GM12801 (cell line): Measurements from ENCODE around the gene SUGCT.

Experiments
- TF ChIP-seq, protein P1 (sequence below): IDR thresholded peaks from one replicate; pipeline ENCODE4 v1.5.1; 2011; ENCODE audit warnings: control low read depth; ENCODE audit not compliant: insufficient read length; ENCODE audit errors: extremely low read depth

The SUGCT gene

DNA sequence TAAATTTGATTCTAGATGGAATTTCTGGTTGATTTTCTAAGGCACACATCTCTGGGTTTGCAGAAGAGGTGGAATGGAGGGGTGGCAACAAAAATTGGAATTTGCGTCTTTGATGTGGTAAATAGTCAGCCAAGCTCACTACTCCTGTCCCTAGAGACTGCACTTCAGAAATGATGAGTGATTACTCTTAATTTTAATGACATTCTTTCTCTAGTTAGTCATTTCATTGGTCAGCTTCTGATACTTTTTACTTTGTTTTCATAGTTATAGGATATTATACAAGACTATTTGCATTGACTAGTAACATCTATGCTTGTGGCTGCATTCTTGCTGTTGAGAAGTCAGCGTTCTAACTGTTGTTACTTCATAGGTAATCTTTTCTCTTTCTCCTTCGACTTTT lies 658.3 kb downstream of the SUGCT start:
- TF ChIP-seq, protein P1, sequence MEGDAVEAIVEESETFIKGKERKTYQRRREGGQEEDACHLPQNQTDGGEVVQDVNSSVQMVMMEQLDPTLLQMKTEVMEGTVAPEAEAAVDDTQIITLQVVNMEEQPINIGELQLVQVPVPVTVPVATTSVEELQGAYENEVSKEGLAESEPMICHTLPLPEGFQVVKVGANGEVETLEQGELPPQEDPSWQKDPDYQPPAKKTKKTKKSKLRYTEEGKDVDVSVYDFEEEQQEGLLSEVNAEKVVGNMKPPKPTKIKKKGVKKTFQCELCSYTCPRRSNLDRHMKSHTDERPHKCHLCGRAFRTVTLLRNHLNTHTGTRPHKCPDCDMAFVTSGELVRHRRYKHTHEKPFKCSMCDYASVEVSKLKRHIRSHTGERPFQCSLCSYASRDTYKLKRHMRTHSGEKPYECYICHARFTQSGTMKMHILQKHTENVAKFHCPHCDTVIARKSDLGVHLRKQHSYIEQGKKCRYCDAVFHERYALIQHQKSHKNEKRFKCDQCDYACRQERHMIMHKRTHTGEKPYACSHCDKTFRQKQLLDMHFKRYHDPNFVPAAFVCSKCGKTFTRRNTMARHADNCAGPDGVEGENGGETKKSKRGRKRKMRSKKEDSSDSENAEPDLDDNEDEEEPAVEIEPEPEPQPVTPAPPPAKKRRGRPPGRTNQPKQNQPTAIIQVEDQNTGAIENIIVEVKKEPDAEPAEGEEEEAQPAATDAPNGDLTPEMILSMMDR: no peak

DNA sequence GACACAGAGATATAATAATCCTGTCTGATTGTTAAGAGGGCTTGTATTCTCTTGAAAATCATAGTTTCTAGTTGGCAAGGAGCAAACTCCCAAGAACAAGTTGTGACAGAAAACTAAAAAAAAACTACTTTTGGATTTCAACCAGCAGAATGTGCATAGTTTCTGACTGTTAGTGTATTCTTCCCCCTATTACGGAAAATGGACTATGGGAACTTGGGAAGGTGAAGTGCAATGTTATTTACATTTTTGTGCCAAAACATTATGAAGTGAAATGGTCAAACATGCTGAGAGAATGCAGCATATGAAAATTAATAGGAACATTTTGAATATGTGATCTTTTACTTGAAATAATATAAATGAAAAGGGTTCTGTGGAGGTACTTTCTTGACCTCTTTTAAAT lies 660.8 kb downstream of the SUGCT start:
- TF ChIP-seq, protein P1: no peak

DNA sequence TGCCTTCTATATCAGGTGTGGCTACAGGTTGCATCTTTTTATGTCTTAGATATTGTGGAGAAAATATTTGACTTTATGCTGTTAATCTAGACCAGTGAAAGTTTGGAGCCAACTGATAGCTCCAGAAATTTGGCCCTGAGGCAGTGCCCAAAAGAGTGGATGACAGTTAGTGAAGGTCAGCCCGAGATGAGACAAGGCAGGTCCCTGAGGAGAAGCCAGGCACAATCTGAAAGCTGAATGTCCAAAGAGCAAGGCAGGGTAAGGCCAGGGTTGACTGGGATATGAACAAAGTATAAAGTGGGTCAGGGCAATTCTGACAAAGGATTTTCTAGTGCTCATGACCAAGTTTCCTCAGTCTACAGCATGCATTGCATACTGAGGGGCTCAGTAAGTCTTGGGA lies 661.9 kb downstream of the SUGCT start:
- TF ChIP-seq, protein P1: no peak

DNA sequence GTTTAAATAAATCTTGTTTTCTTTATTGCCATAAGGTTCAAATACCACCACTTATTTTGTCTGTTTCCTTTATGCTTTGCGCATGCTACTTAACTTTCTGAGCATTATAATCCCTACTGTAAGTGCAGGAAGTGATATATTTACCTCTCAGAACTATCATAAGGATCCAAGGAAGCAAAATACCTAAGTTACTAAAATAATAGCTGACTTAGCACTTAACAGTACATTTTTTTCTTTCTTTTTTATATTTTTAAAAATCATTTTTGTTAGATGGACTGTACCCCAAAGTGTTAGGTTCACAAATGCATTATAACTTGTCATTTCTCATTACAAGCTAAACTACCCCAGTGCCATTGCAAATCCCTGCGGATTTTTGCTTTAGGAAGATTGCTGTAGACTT lies 663.8 kb downstream of the SUGCT start:
- TF ChIP-seq, protein P1: no peak

DNA sequence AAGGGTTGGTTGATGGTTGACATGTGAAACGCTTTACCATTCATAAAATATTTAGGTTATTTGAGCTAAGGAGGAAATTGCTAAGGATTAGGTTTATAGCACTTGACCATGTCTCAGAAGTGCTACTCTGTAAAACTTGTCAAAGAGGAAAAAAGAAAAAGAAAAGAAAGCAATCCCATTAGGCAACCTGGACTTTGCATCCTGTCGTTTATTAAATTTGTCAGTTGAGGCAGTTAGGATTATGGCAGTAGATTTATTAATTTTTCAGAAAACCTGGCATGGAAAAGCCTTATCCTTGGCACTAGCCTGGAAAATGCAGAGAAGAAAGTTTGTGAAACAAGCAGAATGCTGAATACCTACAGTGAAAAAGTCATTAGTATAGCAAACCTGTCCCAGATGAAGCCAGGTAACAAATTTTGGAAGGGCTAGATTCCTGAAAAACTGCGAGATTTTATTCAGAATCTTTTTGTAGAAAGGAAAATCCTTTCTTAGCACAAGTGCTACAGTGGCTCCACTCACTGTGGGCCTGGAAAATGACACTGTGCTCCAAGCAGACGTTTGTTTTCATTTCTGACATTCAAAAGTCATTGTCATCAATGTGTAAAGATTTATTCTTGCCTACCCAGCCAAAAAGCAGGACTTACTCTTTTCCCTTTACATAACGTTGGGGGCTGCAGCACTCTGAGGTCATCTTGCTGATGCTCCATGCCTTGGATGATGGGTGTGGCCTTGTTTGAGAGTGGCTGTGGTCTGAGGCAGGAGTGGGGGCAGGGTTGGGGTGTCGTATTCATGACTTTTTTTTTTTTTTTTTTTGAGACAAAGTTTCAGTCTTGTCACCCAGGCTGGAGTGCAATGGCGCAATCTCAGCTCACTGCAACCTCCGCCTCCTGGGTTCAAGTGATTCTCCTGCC lies 664.9 kb downstream of the SUGCT start:
- TF ChIP-seq, protein P1: no peak

DNA sequence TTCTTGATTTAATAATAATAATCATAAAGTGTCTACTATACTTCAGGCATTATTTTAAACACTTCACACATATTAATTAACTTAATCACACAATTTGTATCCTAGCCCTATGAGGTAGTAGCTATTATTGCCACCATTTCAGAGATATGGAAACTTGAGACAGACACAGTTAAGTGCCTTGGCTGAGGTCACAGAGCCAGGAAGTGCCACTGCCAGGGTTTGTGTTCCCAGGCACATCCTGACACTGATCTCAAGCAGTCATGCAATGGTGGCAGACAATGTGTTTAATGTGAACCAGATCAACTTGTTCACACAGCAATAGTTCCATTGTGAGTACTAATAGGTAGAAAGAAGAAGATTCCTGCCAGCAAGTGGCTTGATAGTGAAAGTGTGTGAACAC lies 666.0 kb downstream of the SUGCT start:
- TF ChIP-seq, protein P1: no peak

DNA sequence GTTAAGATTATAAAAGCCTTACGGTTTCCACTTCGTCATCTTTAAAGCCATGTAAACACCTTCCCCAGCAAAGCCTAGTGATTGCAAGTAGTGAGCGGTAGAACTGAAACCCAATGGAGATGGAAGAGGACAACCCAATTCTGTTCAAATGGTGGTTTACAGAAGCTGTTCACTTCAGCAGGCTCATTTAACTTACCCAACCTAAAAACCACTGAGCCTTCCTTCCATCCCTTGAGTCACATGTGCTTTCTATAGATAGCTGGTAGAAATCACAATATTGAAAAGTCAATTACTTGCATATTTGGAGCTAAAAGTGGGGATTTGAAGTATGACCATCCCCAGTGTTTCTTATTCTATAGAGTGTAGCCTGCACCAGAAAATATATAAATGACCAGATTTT lies 667.7 kb downstream of the SUGCT start:
- TF ChIP-seq, protein P1: no peak
